ENCODE data around the gene CLNK. TPM values are rescaled to one million over a fixed set of nuclear protein-coding genes. Genes with fewer than 3 reads are reported as not detected.

Gene CLNK, protein sequence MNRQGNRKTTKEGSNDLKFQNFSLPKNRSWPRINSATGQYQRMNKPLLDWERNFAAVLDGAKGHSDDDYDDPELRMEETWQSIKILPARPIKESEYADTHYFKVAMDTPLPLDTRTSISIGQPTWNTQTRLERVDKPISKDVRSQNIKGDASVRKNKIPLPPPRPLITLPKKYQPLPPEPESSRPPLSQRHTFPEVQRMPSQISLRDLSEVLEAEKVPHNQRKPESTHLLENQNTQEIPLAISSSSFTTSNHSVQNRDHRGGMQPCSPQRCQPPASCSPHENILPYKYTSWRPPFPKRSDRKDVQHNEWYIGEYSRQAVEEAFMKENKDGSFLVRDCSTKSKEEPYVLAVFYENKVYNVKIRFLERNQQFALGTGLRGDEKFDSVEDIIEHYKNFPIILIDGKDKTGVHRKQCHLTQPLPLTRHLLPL
- not detected for total RNA-seq (2021; ENCODE audit: unreplicated experiment)
- polyA plus RNA-seq (2012), result not detected in 2 replicates
- Bru-seq, nascent RNA, result percentile 7 among the genes with signal in this experiment
- BruChase-seq, experiment 1, labeled RNA remaining after a 6-hour chase, result percentile 2 among the genes with signal in this experiment
- BruChase-seq, experiment 2, labeled RNA remaining after a 2-hour chase, result percentile 2 among the genes with signal in this experiment
- long read RNA-seq, result 0 reads

DNA sequence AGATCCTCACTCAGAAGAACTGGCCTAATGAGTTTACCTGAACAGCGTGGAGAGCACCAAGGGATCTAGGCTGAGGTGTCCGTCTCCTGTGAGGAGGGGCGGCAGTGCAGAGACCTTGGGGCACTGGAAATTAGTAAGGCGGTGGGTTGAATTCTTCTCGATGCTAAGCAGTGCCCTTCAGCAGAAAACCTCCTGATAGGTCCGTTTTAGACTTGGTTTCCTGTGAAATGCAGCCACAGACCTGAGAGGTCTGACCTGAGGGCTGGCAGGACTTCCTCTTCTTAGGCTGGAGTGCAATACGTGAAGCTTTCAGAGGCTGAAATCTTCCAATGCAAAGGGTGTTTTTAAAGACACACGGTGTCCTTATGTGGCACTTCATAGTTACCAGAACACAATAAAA is at the start of gene CLNK:
Gene CLNK, minus strand, starts transcription at position 138 of the 400 bp plus-strand sequence. CDS start 16,899 bp downstream, outside the sequence.
- Histone ChIP-seq H3K4me2 (ENCODE audit: low read length) (no peak within 1 kb of the TSS), H2AFZ (ENCODE audit: low read depth, low read length, poor library complexity, severe bottlenecking) (no peak within 1 kb of the TSS), H3K9me2 (ENCODE audit: insufficient read depth) (0 out of 2 replicates have a peak, but pooled peaks cover 4% of the 10 kb centered on the region), H4K20me1 (ENCODE audit: insufficient read depth) (no peaks in the 10 kb centered on the region), H3K9ac (ENCODE audit: low read length) (no peak within 1 kb of the TSS), H3K36me3 (ENCODE audit: control insufficient read depth in 1 of 2, insufficient read depth in 2 of 2, low read length in 2 of 2) (no peaks in the 10 kb centered on the region), H3K4me3 (replicated peaks in 1 of 2; ENCODE audit: low read depth in 1 of 2, low read length in 2 of 2) (no peak within 1 kb of the TSS), H3K4me1 (ENCODE audit: control insufficient read depth in 1 of 2, insufficient read depth in 2 of 2, low read length in 2 of 2) (no peaks in the 10 kb centered on the region), H3K27ac (ENCODE audit: low read depth, low read length) (no peak within 1 kb of the TSS), H3K9me3 (ENCODE audit: control insufficient read depth in 1 of 2, insufficient read depth in 1 of 2, low read depth in 1 of 2, low read length in 2 of 2) (no peaks in the 10 kb centered on the region), H3K79me2 (ENCODE audit: insufficient read depth, low read length) (no peaks in the 10 kb centered on the region), H3K27me3 (ENCODE audit: insufficient read depth, low read length) (no peaks in the 10 kb centered on the region)
- ATAC-seq (no peak), DNase-seq (ENCODE audit: low read depth, low spot score) (no peak)
- TF ChIP-seq, protein P1, sequence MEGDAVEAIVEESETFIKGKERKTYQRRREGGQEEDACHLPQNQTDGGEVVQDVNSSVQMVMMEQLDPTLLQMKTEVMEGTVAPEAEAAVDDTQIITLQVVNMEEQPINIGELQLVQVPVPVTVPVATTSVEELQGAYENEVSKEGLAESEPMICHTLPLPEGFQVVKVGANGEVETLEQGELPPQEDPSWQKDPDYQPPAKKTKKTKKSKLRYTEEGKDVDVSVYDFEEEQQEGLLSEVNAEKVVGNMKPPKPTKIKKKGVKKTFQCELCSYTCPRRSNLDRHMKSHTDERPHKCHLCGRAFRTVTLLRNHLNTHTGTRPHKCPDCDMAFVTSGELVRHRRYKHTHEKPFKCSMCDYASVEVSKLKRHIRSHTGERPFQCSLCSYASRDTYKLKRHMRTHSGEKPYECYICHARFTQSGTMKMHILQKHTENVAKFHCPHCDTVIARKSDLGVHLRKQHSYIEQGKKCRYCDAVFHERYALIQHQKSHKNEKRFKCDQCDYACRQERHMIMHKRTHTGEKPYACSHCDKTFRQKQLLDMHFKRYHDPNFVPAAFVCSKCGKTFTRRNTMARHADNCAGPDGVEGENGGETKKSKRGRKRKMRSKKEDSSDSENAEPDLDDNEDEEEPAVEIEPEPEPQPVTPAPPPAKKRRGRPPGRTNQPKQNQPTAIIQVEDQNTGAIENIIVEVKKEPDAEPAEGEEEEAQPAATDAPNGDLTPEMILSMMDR (IDR thresholded peaks at IDR 0.05 in 2 of 3, conservative IDR thresholded peaks at IDR 0.05 in 1 of 3; ENCODE audit: borderline replicate concordance in 1 of 3, insufficient read depth in 1 of 3, low read depth in 2 of 3, low read length in 2 of 3), result no peak
- TF ChIP-seq SRF (IDR thresholded peaks at IDR 0.05; ENCODE audit: low read depth) (no peak), SP1 (IDR thresholded peaks at IDR 0.05; ENCODE audit: low read depth) (no peak), JUND (IDR thresholded peaks at IDR 0.05) (no peak), RAD21 (IDR thresholded peaks at IDR 0.05; ENCODE audit: low read depth) (no peak), SIN3A (IDR thresholded peaks at IDR 0.05; ENCODE audit: low read depth) (no peak), ZFX (IDR thresholded peaks at IDR 0.05) (no peak), CEBPB (IDR thresholded peaks at IDR 0.05; ENCODE audit: low read depth) (no peak), CBX3 (IDR thresholded peaks at IDR 0.05; ENCODE audit: low read depth) (no peak), POLR2A (IDR thresholded peaks at IDR 0.05; ENCODE audit: borderline replicate concordance, extremely low read depth, insufficient read depth, insufficient read length) (no peak), FOSL1 (IDR thresholded peaks at IDR 0.05; ENCODE audit: low read depth) (no peak), EGR1 (IDR thresholded peaks at IDR 0.05; ENCODE audit: low read depth) (no peak), ELF1 (IDR thresholded peaks at IDR 0.05; ENCODE audit: borderline replicate concordance, low read depth) (no peak), EZH2 (IDR thresholded peaks at IDR 0.05) (no peak)
- TF ChIP-seq, protein P2, sequence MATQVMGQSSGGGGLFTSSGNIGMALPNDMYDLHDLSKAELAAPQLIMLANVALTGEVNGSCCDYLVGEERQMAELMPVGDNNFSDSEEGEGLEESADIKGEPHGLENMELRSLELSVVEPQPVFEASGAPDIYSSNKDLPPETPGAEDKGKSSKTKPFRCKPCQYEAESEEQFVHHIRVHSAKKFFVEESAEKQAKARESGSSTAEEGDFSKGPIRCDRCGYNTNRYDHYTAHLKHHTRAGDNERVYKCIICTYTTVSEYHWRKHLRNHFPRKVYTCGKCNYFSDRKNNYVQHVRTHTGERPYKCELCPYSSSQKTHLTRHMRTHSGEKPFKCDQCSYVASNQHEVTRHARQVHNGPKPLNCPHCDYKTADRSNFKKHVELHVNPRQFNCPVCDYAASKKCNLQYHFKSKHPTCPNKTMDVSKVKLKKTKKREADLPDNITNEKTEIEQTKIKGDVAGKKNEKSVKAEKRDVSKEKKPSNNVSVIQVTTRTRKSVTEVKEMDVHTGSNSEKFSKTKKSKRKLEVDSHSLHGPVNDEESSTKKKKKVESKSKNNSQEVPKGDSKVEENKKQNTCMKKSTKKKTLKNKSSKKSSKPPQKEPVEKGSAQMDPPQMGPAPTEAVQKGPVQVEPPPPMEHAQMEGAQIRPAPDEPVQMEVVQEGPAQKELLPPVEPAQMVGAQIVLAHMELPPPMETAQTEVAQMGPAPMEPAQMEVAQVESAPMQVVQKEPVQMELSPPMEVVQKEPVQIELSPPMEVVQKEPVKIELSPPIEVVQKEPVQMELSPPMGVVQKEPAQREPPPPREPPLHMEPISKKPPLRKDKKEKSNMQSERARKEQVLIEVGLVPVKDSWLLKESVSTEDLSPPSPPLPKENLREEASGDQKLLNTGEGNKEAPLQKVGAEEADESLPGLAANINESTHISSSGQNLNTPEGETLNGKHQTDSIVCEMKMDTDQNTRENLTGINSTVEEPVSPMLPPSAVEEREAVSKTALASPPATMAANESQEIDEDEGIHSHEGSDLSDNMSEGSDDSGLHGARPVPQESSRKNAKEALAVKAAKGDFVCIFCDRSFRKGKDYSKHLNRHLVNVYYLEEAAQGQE (IDR thresholded peaks at IDR 0.05; ENCODE audit: low read depth), result no peak
- TF ChIP-seq, protein P3, sequence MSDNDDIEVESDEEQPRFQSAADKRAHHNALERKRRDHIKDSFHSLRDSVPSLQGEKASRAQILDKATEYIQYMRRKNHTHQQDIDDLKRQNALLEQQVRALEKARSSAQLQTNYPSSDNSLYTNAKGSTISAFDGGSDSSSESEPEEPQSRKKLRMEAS (IDR thresholded peaks at IDR 0.05), result no peak
- TF ChIP-seq, protein P4, sequence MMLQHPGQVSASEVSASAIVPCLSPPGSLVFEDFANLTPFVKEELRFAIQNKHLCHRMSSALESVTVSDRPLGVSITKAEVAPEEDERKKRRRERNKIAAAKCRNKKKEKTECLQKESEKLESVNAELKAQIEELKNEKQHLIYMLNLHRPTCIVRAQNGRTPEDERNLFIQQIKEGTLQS (IDR thresholded peaks at IDR 0.05), result no peak
- BruUV-seq (replicated peaks), result no TSS peak
- intact Hi-C loops (cut with micrococcal nuclease), result no loop called here
- ChIA-PET RAD21 (ENCODE audit: low non-redundant PET in 1 of 2, low total read pairs in 2 of 2, uncharacterized antibody in 2 of 2, unreplicated experiment in 2 of 2) (no interaction called here), POLR2A (no interaction called here), CTCF (no interaction called here)

All from HCT116 (cell line).